ENCODE results near the gene SORCS2.

The SORCS2 gene

DNA sequence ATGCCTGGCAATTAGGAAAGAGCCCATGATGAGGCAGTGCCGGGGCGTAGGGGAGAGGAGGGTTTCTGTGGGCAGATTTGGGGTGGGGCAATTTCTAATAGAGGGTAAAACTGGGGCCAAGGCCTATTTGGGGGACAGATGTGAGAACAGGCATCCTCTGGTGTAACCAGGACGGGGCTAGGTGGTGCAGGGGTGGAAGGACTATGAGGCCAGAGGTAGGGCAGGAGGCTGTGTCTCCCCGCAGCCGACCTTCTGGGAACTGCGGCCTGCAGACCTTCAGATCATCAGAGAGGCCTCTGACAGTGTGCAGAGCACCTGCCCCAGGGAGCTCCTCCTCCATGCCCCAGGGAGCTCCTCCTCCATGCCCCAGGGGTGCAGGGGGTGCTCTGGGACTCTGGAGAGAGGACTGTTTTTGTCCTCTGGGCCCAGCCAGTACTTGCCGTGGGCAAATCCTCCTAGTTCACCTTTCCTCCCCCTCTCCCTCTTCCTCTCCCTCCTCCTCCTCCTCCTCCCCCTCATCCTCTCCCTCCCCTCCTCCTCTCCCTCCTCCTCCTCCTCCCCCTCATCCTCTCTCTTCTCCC, 101.9 kb downstream of the SORCS2 start:
- DNase-seq, result no peak

DNA sequence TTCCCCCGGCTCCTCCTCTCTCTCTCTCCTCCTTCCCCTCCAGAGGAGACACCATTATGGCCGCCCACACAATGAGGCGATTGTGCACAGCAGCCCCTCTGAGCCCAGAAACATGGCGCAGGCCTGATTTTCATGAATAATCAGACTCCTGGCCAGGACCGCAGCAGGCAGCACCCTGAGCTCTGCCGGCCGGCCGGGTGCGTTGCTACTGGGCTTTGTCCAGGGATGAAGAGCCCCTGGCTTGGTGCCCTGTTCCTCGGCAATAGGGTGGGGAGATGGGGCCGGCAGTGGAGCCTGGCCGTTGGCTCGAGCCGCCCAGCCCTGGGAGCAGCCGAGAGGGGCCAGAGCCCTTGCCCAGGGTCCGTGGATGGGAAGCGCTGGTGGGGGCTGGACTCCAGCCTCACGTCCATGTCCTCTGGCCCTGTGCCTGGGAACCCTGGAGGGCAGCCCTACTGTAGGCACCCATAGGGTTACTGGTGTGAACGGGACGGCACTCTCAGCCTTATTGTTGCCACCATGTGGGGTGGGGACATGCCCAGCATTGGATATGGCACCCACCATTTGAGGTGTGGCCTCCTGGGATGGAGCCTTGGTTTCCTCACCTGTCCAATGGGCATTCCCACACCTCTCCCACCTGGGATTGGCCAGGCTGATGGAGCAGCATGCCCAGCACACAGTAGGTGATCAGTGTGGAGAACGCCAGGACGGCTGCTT, 103.0 kb downstream of the SORCS2 start:
- DNase-seq, result no peak

DNA sequence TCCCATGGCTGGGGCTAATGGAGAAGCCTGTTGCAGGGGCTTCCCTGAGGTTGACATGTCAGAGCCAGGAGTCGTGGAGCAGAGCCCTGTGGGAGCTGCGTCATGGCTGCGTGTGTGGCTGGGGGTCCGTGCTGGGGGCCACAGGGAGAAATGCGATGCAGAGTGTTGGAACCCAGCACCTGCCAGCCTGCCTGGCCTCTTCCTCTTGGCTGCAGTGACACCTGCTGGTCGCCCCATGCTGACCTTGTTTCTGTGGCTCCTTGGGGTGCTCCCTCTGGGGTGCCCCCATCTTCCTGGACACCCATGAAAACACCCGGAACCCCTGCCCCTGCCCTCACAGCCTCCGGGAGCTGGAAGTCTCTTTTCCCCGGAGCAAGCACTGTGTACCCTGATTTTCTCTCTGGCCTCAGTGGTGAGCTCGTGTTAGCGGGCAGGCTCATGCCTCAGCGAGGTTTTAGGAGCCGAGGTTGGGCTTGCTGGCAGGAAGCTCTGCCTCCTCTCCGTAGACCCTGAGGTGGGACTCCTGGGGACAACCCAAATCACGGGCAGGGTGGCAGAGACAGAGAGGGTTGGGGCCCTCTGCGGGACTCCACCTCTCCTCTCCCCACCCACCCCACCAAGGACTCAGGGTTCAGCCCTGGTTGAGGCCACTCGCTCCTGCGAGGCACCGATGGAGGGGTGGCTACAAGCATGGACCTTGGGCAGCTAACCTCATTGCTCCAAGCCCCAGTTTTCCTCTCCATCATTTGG, 103.7 kb downstream of the SORCS2 start:
- no peak for DNase-seq

DNA sequence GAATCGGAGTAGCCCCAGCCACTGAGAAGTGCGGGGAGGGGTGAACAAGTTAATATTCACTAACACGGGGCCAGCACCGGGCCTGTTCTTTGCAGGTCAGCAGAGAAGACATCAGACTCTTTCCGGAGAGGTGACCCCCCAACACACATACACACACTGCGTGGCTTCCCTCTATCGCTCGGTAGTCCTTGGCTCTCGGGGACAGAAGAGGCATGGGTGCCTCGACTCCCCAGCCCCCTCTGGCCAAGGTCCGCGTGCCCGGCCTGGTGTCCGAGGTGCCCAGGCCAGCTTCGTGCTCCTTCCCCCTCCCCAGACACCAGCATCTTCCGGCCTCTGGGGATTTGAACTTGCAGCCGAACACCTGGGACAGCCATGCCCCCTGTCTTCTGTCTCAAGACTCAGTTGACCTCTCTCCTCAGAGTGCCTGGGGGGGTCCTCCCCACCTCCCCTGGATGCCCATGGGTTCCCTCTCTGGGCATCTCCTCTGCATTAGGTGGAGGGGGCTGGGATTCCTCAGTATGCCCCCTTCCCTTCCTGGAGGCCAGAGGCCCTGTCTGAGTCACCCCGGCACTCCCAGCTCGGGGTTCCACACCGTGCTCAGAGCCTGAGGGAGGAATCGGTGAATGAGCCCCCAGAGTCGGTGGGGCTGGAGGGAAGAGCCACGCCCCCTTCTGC, 104.5 kb downstream of the SORCS2 start:
- DNase-seq, result no peak

DNA sequence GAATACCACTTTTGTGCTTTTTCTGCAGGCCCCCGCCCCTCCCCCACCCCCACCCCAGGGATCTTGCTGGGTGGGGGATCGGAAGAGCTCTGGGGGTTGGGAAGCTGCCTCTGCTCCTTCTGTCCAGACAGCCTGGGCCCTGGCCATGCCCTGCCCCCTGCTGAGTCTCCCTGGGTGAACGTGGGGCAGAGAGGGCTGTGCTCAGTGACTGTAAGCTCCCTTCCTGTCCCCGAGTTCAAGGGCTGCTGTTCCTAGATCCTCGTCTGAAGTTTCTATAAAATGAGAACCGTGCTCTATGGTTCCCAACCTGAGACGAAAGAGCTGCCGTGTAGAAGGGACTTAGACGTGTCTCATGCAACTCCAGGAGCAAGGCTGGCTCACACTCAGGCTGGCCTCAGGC, 105.0 kb downstream of the SORCS2 start:
- DNase-seq, result no peak

DNA sequence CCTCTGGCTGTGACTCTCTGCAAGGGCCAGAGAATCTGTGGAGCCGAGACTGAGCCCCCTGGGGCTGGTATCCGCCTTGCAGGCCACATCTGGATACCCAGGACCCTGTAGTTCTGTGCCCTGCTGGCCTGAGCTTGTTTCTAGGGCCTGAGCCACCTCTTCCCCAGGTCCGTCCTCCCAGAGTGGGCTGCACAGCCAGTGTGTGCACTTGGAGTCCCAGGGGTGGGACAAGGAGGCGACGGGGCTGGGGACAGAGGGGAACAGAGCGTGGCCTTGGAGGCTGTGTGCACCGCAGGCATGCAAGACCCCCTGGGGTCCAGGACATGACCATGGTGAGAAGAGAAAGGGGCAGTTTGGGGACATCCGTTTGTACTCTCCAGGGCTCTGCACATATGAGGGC, 105.5 kb downstream of the SORCS2 start:
- DNase-seq, result no peak

DNA sequence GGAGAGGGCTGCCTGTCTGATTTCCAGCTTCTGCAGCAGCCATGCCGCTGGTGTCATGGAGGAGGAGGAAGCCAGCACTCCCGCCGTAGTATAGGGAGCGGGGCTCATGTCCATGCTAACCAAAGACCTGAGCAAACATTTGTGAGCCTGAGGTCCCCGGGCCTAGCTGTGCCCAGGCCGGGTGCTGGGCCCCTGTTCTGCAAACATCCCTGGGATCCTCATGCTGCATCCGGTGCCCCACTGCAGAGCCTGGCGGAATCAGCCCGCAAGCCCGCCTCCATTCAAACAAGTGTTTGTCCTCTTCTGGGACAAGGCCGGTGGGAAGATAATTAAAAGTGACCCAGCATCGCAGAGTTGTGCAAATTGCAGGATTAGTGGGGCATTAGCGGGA, 106.3 kb downstream of the SORCS2 start:
- no peak for DNase-seq

DNA sequence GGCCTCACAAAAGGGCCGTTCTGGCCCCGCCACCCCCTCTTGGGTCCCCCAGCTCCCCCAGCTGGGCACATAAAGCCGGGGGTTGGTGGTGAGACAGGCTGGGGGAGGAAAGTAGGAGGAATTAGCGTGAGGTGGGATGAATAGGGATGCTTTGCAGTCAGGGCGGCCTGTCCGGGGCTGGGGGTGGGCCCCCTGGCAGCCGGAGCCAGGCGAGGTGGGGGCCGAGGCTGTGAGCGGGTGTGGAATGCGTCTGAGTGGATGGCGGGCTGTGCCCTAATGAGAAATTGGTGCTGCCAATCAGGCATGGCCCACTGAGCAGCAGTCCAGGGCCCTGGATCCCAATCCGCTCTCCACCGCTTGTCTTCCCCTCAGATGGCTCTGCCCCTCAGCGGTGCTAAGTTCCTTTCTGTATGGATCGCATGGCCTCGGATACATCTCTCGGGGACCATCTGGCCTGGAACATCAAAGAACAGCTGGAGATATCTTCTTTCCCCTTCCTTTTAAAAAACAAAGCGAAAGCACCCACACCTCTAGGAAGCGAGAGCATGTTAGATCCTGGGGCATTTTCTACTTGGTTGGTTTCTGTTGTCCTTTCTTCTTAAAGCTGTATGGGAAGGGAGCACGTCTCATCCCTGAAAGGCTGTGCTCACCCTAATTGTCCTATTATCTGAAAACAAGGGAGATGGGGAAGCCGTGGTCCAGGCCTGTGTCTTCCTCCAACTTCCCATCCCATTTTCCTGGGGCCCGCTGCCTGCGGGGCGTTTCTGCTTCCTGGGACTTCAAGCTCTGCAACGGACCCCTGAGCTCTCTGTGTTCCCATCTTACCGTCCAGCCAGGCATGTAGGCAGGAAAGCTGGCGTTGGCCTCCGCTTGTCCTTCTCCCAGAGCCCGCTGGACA, 106.9 kb downstream of the SORCS2 start:
- no peak for DNase-seq

DNA sequence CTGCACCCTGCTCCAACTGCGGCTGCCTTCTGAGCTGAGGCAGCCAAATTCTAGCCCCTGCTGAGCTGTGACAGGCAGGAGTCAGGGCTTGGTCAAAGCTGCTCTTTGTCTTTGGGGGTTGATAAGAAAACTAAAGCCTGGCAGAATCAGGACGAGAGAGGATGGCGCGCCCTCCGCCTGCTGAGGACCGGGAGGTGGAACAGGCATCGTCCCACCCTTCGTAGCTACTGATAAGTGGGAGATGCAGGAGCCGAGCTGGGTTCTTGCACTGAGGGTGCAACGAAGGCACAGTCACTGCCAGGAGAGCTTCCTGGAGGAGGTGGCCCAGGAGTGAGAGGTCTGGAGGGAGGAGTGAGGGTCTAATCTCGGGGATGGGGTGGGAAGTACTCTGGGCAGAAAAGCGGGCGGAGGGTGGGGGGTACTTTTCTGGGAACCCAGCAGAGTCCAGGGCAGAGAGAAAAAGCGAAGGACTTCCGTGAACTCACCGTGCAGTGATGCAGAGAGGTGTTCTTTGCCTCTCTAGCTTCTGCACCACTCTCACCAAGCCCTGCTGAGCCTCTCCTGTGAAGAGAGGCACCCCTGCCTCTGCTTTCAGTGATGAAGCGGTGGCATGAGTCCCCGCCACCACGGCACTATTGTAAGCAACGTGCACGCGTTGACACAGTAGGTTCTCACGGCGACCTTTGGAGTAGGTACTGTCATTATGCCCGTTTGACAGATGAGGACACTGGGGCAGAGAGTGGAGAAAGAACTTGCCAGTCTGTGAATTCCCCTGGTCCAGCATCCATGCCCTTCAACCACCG, 107.8 kb downstream of the SORCS2 start:
- no peak for DNase-seq

DNA sequence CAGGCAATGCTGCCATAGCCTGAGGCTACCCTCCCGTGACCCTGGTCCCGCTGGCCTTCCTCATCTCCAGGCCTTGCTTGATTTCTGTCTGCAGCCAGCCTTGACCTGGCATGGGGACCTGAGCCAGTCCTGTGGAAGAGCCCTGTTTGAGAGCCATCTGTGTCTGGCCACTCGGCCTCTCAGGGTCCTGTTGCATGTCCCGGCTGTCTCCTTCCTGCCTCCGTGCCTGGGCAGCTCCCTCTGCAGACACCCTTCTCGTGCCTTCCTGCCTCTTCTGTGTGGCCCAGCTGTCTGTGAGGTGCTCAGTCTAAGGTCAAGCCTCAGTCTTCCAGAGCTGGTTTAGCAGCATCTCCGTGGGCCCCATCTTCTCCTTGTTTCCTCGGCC, 108.4 kb downstream of the SORCS2 start:
- no peak for DNase-seq

DNA sequence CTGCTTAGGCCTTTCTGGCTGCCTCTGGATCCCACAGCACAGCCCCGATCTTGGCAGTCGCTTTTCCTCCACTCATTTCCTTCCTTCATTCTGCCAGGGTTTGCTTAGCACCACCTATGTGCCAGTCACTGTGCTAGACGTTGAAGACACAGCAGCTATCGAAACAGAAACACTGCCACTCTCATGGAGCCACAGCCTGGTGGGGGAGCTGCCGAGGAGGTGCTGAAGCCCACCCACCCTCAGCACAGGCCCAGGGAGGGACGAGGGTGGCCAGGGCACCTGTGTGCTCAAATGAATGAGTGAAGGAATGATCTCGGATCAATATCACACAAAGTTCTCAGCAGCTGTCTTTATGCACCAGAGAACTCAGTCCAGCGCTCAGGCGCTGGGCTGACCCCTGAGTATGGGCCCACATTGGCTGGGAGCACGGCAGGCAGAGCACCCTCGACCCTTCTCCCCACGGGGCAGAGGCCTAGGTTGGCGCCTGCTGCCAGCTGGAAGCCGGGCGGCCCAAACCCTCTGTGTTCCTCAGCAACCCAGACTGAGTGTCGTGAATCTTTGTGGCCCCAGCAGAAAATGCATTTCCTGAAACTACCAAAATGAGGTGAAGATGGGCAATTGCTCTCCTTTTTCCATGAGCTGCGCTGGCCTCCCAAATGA, 108.9 kb downstream of the SORCS2 start:
- no peak for DNase-seq

DNA sequence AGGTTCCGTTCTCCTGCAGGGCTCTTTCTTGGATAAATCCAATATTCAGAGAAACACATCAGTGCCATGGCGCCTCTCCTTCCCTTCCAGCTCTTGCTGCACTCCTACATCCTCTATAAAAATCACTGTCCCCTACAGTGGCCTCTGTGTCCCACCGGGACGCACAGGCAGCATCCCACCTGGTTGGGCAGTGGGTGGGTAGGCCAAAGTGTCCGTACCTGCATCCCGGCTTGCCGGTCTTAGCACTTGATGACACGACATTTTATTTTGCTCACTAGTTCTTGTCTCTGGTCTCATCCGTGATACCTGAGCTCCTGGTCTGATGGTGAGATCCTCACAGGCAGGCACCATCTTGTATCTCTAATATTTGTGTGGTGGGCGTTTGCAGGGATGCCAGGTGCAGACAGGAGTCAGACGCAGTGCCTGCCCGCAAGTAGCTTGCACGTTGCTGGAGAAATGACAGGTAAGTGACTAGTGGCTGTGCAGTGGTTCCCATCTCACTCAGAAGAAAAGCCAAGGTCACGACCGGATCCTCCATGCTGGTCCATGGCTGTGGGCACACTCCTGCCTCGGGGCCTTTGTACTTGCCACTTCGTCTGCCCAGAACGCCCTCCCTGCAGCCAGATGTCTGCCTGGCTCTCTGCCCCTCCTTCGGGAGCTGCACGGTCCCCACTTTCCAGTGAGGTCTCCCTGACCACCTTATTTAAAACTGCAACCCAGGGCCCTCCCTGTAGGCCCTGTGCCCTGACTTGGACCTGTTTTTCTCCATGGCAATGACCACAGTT, 109.7 kb downstream of the SORCS2 start:
- DNase-seq, result no peak

DNA sequence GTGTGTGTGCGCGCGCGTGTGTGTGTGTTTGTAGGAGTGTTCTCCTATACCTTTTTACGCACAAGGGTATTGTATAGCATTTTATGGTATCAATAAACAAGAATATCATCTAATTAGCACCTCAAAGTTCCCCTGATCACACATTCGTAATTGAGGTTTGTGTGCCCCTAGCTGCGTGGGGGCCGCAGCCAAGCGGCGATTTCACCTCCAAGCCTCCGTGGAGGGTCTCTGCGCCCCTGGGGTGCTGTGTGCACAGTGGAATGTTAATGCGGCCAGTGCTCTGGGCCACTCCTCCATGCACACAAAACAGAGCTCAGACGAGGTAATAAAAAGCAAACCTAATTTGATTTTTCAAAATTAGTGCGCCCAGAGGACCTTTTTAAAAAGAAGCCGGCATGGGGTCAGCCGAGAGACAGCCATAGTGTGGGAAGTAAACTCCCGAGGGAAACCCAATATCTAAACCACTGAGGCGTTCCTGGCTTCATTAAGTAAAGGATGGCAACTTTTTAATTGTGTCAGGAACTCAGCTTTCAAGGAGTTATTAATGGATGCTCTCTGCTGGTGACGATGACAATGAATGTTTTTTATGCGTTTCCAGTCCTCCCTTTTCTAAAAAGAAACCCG, 110.6 kb downstream of the SORCS2 start:
- DNase-seq, result no peak

DNA sequence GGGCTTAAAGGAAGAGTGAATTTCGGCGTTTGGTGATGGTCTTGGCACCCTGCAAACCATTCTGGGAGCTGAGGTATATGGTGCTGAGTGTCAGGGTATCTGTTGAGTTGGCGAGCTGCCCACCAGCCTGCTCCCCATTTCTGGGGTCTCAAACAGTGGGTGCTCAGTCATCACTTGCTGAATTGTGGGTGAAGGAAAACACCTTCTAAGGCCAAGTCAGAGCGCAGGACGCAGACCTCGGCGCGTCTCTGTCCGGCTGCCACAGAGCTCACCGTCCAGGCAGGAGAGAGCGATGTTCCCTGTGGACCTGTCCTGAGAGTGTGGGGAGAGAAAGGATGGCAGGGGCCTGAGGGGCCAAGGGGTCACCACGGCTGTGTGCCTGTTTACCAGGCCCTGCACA, 111.2 kb downstream of the SORCS2 start:
- DNase-seq, result no peak

DNA sequence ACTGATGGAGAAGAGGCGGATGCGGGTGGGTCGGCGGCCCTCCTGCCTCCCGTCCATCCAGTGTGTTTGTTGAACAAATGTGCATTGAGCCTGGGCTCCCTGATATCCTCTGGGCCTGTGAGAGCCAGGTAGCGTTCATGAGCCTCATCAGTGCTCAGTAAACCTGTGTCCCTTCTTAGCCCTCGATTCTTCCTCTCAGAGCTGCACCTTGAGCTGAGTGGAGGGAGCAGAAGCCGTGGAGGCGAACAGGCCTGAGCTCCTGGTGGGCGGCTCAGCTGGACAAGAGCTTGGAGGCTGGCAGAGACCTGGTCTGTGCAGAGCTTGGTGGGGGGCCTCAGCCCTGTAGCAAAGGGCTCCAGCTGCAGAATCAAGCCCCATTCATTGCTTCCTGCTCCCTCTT, 112.1 kb downstream of the SORCS2 start:
- no peak for DNase-seq

DNA sequence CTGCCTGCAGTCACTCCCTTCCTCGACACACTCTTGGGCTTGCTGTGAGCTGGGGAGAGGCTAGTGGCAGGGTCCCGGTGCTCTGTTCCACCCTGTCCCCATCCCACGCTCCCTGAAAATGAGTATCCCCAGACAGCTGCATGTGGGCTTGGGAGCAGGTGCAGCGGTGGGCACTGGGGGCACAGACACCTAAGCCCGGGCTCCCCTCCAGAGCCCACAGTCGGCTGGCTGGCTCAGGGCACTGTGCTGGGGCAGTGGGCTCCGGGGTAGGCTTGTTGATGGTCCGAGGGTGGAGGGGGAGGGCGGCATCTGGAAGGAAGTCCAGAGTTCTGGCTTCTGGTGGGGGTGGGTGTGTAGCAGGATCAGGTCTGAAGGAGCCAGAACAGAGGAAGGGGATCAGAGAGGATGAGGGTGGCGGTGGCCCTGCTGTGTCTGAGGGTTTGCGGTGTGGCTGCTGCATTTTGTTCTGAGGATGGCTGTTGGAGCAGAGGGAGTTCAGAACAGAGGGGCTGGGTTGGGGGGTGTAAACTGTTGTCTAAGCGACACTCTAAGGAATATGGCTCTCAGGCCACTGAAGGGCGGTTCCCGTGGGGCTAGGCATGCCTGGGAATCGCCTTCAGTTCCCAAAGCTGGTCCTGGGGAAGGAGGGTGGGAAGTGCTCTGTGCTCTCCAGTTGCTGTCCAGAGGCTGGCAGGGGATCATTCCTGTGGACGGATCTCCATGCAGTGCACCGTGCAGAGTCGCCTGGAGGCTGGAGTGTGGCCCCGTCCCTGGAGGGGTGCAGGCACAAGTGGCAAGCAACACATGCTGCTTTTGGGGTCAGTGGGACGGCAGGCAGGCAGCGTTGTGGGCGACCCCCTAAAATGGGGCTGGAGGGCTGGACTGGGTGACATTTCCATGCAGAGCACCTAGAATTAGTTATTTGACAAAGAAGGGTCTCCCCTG, 114.0 kb downstream of the SORCS2 start:
- DNase-seq, result no peak

DNA sequence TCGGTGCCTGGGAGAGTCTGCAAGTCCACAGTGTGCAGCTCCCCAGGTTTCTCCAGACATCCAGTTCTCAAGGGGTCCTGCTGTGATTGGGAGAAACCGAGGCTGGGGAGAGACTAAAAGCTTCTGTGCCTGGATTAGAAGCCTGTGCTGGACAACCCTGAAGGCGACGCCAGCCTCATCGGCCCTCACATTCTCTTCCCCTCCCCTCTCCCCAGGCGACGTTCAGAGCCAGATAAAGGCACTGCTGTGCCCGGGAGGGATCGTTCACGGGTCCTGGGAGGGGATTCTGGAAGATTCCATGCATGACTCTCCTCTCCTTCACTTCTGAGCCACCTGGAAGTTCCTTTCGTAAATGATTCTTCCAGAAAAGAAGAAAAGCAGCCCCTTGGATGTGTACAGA, 114.6 kb downstream of the SORCS2 start:
- no peak for DNase-seq

DNA sequence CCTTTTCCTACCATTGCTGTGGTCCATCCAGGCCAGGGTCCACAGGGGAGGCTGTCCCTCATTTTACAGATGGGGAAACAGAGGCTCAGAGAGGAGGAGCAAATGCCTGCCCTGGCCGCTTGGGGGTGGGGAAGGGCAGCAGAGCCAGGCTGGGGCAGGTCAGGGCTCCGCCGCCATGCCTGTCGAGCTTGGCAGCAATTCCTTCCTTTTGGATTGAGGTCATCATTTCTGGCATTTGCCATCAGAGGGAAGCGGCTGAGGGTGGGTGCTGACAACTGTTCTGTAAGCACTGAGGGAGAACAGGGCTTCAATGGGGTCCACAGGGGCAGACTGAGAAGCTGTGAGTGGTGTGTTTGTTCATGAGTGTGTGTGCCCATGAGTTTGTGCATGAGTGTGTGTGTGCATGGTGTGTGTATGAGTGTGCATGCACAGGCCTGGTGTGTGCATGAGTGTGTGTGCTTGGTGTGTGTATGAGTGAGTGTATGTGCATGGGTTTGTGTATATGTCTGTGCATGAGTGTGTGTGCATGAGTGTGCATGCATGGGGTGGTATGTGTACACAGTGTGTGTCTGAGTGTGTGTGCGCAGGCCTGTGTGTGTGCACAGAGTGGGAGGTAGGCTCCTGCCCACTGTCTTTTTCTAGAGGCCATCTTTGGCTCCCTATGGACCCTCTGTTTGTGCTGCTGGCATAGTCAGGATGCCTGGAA, 115.2 kb downstream of the SORCS2 start:
- DNase-seq, result no peak
